Measurements from ENCODE around the gene RNF146. TPM values are rescaled to one million over a fixed set of nuclear protein-coding genes. Genes with fewer than 3 reads are reported as not detected.

The RNF146 gene
- total RNA-seq, 1 experiment from 2014 or later: 21.7 TPM

GRCh38 chr6:127301199-127301700 is 34.6 kb downstream of the RNF146 start:
- ChIA-PET POLR2A (ENCODE audit: low non-redundant PET) (no interaction called here), CTCF (interaction anchor here (2.0 kb wide), 1 partner anchor 35 kb away, joined by 4 read pairs; the partner anchor contains the start of gene RNF146)
- H3K4me3 ChIP-seq (ENCODE audit: low read depth, low read length, poor library complexity, severe bottlenecking): peak overlapping the region; percentile 11
- DNase-seq (ENCODE audit: low spot score): peak; percentile 45
- H3K9me3 ChIP-seq (ENCODE audit: low read depth, low read length, poor library complexity, severe bottlenecking): no peaks in the 10 kb centered on the region
- H3K27me3 ChIP-seq (replicated peaks; ENCODE audit: insufficient read depth, low read depth, low read length, poor library complexity): no peaks in the 10 kb centered on the region
- no peak for TF ChIP-seq CTCF (conservative IDR thresholded peaks at IDR 0.05; ENCODE audit: low read depth, low read length)
- no peak for TF ChIP-seq EZH2 (IDR thresholded peaks at IDR 0.05; ENCODE audit: borderline replicate concordance, low read depth, low read length, poor library complexity, severe bottlenecking)
- H3K4me1 ChIP-seq (ENCODE audit: insufficient read depth, low read length, poor library complexity, severe bottlenecking): peaks cover 39% of the 10 kb centered on the region
- BruUV-seq (replicated peaks): no TSS peak
- H3K36me3 ChIP-seq (ENCODE audit: insufficient read depth, low read length, poor library complexity, severe bottlenecking): peaks cover 1% of the 10 kb centered on the region
- intact Hi-C loops (cut with micrococcal nuclease; ENCODE audit: unreplicated experiment): loop anchor here (5.0 kb wide), 2 partner anchors 156 to 236 kb away; partner anchors contain the start of gene KIAA0408
- H3K27ac ChIP-seq (ENCODE audit: low read depth, low read length, poor library complexity, severe bottlenecking): peak overlapping the region; percentile 49

GRCh38 chr6:127302728-127303660 is 36.3 kb downstream of the RNF146 start:
- CTCF ChIA-PET: interaction anchor here (0.6 kb wide), 1 partner anchor 117 kb away, joined by 3 read pairs; no protein-coding TSS in a partner anchor
- Histone ChIP-seq H3K4me3 (ENCODE audit: low read depth, low read length, poor library complexity, severe bottlenecking) (no peak overlapping the region), H3K27ac (ENCODE audit: low read depth, low read length, poor library complexity, severe bottlenecking) (peak overlapping the region; percentile 48), H3K9me3 (ENCODE audit: low read depth, low read length, poor library complexity, severe bottlenecking) (peaks cover 4% of the 10 kb centered on the region), H3K36me3 (ENCODE audit: insufficient read depth, low read length, poor library complexity, severe bottlenecking) (peaks cover 6% of the 10 kb centered on the region), H3K27me3 (replicated peaks; ENCODE audit: insufficient read depth, low read depth, low read length, poor library complexity) (no peaks in the 10 kb centered on the region), H3K4me1 (ENCODE audit: insufficient read depth, low read length, poor library complexity, severe bottlenecking) (peaks cover 39% of the 10 kb centered on the region)
- intact Hi-C loops (cut with micrococcal nuclease; ENCODE audit: unreplicated experiment): loop anchor here (2.0 to 5.0 kb wide), 3 partner anchors 118 to 234 kb away; partner anchors contain the start of gene KIAA0408
- BruUV-seq (replicated peaks): no TSS peak
- DNase-seq (ENCODE audit: low spot score): peak; percentile 79
- POLR2A ChIA-PET (ENCODE audit: low non-redundant PET): no interaction called here
- TF ChIP-seq EZH2 (IDR thresholded peaks at IDR 0.05; ENCODE audit: borderline replicate concordance, low read depth, low read length, poor library complexity, severe bottlenecking): no peak
- TF ChIP-seq CTCF (conservative IDR thresholded peaks at IDR 0.05; ENCODE audit: low read depth, low read length): peak; percentile 82

GRCh38 chr6:127303917-127304316 is 37.3 kb downstream of the RNF146 start:
- Histone ChIP-seq H3K27ac (ENCODE audit: low read depth, low read length, poor library complexity, severe bottlenecking) (no peak overlapping the region), H3K27me3 (replicated peaks; ENCODE audit: insufficient read depth, low read depth, low read length, poor library complexity) (no peaks in the 10 kb centered on the region), H3K36me3 (ENCODE audit: insufficient read depth, low read length, poor library complexity, severe bottlenecking) (peaks cover 6% of the 10 kb centered on the region), H3K4me3 (ENCODE audit: low read depth, low read length, poor library complexity, severe bottlenecking) (no peak overlapping the region), H3K4me1 (ENCODE audit: insufficient read depth, low read length, poor library complexity, severe bottlenecking) (peaks cover 39% of the 10 kb centered on the region), H3K9me3 (ENCODE audit: low read depth, low read length, poor library complexity, severe bottlenecking) (peaks cover 6% of the 10 kb centered on the region)
- POLR2A ChIA-PET (ENCODE audit: low non-redundant PET): no interaction called here
- CTCF ChIA-PET: interaction anchor here (0.6 kb wide), 1 partner anchor 117 kb away, joined by 3 read pairs; no protein-coding TSS in a partner anchor
- no TSS peak for BruUV-seq (replicated peaks)
- DNase-seq (ENCODE audit: low spot score): no peak
- intact Hi-C loops (cut with micrococcal nuclease; ENCODE audit: unreplicated experiment): loop anchor here (2.0 to 5.0 kb wide), 3 partner anchors 117 to 233 kb away; partner anchors contain the start of gene KIAA0408
- TF ChIP-seq EZH2 (IDR thresholded peaks at IDR 0.05; ENCODE audit: borderline replicate concordance, low read depth, low read length, poor library complexity, severe bottlenecking) (no peak), CTCF (conservative IDR thresholded peaks at IDR 0.05; ENCODE audit: low read depth, low read length) (no peak)

Data from A673 (cell line).